Omental fat pad (tissue), 4 donors: ENCODE results near the gene ARID3A. TPM values are rescaled to one million over a fixed set of nuclear protein-coding genes. Genes with fewer than 3 reads are reported as not detected.
"Not testable (repeated sequence)": the region's sequence is repeated elsewhere in the genome, so short reads cannot be mapped to it uniquely, and the experiment has no call there.

Experiments
- ATAC-seq: fragments of 150-250 bp; one replicate; pipeline ENCODE4 v1.9.1; 2016; ENCODE audit warnings: mild to moderate bottlenecking, moderate library complexity; ENCODE audit not compliant: low FRiP score
- DNase-seq: peaks from one replicate; pipeline ENCODE4 v3.0.0-alpha.2; 2019; ENCODE audit warnings: low spot score
- CTCF ChIP-seq, 3 donors: fragments of 450-650 bp; IDR thresholded peaks; one replicate each; pipeline ENCODE4 v1.5.1; 2016 to 2017; ENCODE audit warnings: antibody characterized with exemption in 3 of 3, mild to moderate bottlenecking in 3 of 3, moderate library complexity in 2 of 3
- total RNA-seq, 4 donors: library from RNA; depleted of rRNA; stranded (reverse); fragments of >200 nt; gene quantifications; one replicate each; pipeline ENCODE4 v1.1.0, GENCODE V29; 2016

ARID3A gene
- total RNA-seq = 10 to 100 TPM in 2 of 4 donors, 1 to 10 TPM in 2; 3.7 to 15.1 (median 7.7) TPM

GRCh38 chr19:925526-926322 is at the start of gene ARID3A:
Gene ARID3A (plus strand): TSS chr19:926035. CDS start chr19:929529, 3,494 bp downstream.
- ATAC-seq (peak; percentile 78), DNase-seq (peak; percentile 40)
- TF ChIP-seq CTCF (IDR thresholded peaks at IDR 0.05) = no peak

GRCh38 chr19:876089-876488 is 49.7 kb upstream of the ARID3A start:
- TF ChIP-seq CTCF (IDR thresholded peaks at IDR 0.05) = no peak
- DNase-seq (no peak), ATAC-seq (no peak)

- no peak for TF ChIP-seq CTCF (IDR thresholded peaks at IDR 0.05)
- ATAC-seq = no peak
Measured at GRCh38 chr19:876780-877314, 49.0 kb upstream of the ARID3A start.

GRCh38 chr19:877992-878660 is 47.7 kb upstream of the ARID3A start:
- not testable (repeated sequence) for DNase-seq, ATAC-seq

More at GRCh38 chr19:876780-877314, 49.0 kb upstream of the ARID3A start:
- DNase-seq = no peak

- DNase-seq, ATAC-seq: not testable (repeated sequence)
Measured at GRCh38 chr19:878751-879561, 46.9 kb upstream of the ARID3A start.

- no peak for TF ChIP-seq CTCF (IDR thresholded peaks at IDR 0.05)
- DNase-seq (no peak), ATAC-seq (no peak)
Measured at GRCh38 chr19:879711-880438, 46.0 kb upstream of the ARID3A start.

GRCh38 chr19:881385-882071 is 44.3 kb upstream of the ARID3A start:
- no peak for TF ChIP-seq CTCF (IDR thresholded peaks at IDR 0.05)
- DNase-seq = no peak
- ATAC-seq = no peak
